Stimulated activated CD8-positive, alpha-beta memory T cell treated with anti-CD3 and anti-CD28 coated beads, Interleukin-2, amount 100 ng/mL, for 48 hours (primary cell): Measurements from ENCODE around the gene RXFP1.
"Not testable (repeated sequence)": the region's sequence is repeated elsewhere in the genome, so short reads cannot be mapped to it uniquely, and the experiment has no call there.

Source experiments
- DNase-seq, 2 donors: peaks; one replicate each; pipeline ENCODE4 v3.0.0-alpha.2; 2020; ENCODE audit warnings: low read depth in 2 of 2

RXFP1 gene

DNA sequence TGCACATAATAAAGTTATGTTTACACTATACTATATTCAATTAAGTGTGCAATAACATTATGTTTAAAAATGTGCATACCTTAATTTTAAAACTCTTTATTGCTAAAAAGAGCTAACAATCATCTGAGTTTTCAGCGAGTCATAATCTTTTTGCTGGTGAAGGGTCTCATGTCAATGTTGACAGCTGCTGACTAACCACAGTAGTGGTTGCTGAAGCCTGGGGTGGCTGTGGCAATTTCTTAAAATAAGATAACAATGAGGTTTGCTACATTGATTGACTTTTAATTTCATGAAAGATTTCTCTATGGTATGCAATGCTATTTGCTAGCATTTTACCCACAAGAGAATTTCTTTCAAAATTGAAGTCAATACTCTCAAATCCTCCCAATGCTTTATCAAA, 91.4 kb downstream of the RXFP1 start:
- no peak for DNase-seq

DNA sequence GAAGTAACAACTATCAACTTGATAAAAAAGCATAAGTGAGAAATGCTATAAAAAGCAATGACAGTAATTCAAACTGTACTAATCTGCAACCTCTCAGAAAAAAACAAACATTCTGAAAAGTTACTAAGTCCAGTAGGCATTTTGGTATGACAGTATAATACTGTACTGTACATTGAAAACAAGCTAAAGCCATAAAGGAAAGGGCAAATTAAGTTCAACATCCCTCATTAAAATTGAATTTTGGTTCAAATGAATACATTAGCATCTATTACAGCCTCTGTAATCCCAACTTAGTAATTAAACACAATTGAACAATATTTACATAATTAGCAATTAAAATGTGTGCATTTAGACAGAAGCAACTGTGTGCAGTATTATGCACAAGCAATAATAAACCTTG, 96.3 kb downstream of the RXFP1 start:
- DNase-seq = no peak

GRCh38 chr4:158621729-158622128, 100.0 kb downstream of the RXFP1 start:
- DNase-seq = no peak

DNA sequence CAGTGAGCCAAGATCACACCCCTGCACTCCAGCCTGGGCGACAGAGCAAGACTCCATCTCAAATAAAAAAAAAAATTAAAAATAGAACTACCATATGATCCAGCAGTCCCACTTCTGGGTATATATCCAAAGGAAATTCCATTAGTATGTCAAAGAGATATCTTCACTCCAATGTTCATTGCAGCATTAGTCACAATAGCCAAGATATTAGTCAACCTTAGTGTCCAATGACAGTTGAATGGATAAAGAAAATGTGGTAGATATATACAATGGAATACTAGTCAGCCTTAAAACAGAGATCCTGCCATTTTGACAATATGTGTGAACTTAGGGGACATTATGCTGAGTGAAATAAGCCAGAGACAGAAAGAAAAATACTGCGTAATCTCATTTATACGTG, 100.6 kb downstream of the RXFP1 start:
- DNase-seq = no peak

DNA sequence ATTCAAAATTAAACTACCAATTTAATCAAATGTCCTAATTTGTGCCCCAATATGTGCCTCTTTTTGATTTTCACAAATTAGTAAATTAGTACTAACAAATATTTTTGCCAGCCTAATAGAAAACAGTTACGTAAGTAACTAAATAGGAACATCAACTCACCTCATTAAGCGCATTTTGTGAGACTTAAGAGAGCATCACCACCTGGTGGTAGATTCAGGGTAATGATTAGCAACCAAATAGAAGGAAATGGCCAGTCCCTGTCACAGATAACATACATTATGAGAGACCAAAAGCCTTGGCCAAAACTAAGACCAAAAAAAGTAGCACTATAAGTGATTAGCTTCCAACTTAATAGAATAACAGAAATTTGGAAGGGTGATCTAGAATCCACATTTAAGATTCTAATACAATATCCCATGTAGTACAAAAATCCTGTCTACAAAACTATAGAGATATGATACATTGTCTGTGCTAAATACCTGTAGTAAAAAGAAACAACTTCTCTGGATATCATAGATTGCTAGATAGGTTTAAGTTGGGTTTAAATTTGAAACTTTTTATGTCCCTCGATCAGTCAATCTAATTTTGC, 103.3 kb downstream of the RXFP1 start:
- DNase-seq = no peak

GRCh38 chr4:158625544-158625943, 103.9 kb downstream of the RXFP1 start:
- DNase-seq = no peak

DNA sequence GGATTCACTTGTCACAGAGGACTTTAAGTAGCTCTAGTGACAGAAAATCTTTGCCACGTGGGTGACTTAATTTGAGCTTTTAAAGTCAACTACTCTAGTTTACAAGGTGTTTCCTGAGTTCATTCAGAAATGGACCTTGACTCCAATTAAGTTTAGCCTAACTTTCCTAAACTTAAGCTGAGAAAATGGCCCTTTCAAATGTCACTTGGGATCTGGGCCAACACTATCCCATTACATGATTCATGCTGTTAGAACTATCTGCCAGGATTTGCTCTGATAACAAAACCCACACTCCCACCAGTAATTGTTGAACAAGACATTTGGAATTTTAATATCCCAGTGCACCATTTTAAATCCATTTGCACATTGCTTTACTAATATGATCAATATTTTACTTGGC, 109.2 kb downstream of the RXFP1 start:
- no peak for DNase-seq

GRCh38 chr4:158636619-158637018, 114.9 kb downstream of the RXFP1 start:
- no peak for DNase-seq

DNA sequence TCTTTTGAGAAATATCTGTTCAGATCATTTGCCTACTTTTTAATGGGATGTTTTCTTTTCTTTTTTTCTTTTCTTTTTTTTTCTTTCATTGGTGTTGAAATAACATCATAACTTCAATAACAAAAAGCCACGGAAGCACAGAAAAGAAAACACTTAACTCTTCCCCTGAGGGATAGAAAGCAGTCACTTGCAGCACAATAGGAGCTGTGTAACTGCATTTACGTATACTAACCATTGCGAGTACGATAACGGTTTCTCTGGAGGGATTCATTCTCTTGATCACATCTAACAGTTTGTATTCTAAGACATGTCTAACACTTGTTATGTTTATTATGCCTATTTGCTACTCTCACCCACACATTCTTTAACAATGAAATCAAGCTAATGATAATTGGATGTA, 122.7 kb downstream of the RXFP1 start:
- DNase-seq = no peak

GRCh38 chr4:158644760-158645159, 123.1 kb downstream of the RXFP1 start:
- no peak for DNase-seq

DNA sequence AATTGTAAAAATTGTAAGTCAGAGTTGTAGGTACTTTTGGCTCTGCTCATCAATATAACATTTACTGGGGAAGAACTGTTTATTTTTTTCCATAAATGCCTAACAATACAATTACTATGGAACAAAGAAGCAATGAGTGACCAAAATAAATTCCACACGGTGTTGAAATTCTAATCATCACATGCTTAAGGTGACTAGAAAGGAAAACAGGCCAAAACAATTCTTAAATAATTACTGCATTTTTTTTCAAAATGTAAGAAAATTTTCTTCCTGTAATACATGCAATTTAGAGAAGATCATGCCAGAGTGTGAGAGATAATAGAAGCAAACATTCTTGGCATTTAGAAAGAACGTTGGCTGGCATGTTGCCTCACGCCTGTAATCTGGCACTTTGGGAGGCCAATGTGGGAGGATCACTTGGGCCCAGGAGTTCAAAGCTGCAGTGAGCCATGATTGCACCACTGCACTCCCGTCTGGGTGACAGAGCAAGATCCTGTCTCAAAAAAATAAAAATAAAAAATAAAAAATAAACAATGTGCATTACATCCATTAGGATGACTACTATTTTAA, 127.5 kb downstream of the RXFP1 start:
- DNase-seq = no peak

GRCh38 chr4:158652920-158653319, 131.2 kb downstream of the RXFP1 start:
- no peak for DNase-seq

- DNase-seq = no peak
Measured at GRCh38 chr4:158656439-158656838, 134.8 kb downstream of the RXFP1 start.

- DNase-seq = no peak
Measured at GRCh38 chr4:158657291-158657690, 135.6 kb downstream of the RXFP1 start.

DNA sequence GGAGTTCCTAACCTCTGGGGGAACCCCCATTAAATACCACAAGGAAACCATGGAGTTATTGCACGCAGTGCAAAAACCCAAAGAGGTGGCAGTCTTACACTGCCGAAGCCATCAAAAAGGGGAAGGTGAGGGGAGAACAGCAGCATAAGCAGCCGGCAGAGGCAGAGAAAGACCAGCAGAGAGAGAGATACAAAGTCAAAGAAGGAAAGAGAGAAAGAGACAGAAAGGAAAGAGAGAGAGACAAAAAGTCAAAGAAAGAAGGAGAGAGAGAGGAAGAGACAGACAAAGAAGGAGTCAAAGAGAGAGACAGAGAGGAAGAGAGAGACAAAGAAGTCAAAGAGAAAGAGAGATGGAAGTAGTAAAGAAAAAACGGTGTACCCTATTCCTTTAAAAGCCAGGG, 141.6 kb downstream of the RXFP1 start:
- DNase-seq = not testable (repeated sequence)

DNA sequence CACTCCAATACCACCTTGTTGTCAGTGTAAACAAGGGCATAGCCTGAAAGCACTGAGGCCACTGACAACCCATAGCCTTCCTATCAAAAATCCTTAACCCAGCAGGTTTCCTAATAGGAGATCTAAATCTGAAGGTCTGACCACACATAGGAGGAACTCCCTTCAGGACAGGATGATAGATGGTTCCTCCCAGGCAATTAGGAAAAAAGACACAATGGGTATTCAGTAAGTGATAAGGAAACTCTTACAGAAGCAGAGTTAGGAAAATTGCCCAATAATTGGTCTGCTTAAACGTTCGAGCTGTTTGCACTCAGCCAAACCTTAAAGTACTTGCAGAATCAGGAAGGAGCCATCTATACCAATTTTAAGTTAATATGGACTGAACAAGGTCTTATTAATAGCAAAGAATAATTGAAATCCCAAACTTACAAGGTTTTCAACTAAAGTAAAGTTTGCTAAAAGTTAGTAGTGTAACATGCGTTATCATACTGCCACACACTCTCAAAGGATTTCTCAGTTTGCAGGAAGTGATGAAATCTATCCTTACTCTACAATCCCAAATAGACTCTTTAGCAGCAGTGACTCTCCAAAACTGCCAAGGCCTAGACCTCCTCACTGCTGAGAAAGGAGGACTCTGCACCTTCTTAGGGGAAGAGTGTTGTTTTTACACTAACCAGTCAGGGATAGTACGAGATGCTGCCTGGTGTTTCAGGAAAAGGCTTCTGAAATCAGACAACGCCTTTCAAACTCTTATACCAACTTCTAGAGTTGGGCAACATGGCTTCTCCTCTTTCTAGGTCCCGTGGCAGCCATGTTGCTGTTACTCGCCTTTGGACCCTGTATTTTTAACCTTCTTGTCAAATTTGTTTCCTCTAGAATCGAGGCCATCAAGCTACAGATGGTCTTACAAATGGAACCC, 142.3 kb downstream of the RXFP1 start:
- DNase-seq = not testable (repeated sequence)

- no peak for DNase-seq
Measured at GRCh38 chr4:158664806-158665205, 143.1 kb downstream of the RXFP1 start.

GRCh38 chr4:158666892-158667291, 145.2 kb downstream of the RXFP1 start:
- DNase-seq = no peak

DNA sequence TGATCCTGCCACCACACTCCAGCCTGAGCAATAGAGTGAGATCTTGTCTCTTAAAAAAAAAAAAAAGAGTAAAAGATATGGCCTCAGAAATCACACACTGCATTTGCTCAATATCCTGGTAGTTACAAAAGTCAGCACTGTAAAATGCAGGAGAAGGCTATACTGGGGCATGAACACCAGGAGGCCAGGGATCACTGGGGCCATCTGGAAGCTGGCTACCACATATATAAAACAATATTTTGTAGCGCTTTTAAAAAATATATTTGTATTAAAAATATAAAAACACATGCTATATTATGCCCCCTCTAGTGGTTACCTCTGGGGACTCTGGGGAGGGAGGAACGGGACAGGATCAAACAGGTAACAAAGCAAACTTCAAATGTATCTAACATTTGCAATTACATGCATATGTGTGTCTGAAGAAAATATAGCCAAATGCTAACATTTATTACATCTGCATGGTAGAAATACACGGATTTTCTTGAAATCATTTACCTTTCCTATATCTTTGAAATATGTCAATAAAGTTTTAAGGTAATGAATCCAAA, 146.0 kb downstream of the RXFP1 start:
- no peak for DNase-seq

DNA sequence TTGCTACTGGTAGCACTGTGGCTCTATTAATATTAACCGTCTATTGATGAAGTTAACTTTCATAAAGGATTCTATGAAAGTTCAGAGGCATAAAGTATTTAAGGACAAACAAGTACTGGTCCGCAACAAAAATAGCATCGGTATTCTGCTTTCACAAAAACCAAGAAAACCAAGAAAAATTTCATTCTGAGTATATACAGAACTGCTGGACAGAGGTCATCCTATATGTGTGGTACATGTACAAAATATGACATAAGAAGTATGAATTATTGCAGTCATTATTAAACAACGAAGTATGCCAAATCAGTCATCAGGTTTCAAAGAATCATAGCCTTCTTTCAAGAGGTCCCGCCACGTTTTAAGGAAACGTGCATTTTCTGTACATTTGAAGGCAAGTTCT, 147.6 kb downstream of the RXFP1 start:
- DNase-seq = no peak

- DNase-seq = peak; percentile 43 to 53
Measured at GRCh38 chr4:158670975-158671664, 149.4 kb downstream of the RXFP1 start.

DNA sequence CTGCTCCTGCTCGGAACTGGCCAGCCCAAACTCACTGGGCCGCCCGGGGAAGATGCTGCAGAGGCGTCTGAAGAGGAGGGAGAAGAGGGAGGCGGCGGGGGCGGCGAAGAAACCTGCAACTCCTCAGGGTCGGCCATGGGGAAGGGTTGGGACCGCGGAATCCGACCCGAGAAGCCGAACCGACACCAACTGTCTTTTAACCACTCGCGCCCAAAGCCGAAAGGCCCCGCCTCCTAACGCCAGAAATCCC, 149.9 kb downstream of the RXFP1 start, which contains the start of gene C4orf46:
C4orf46 (minus strand) TSS at position 223 of the 250 bp plus-strand sequence; CDS start at position 137, 86 bp downstream.
- DNase-seq = no peak
